Stimulated activated CD8-positive, alpha-beta memory T cell treated with anti-CD3 and anti-CD28 coated beads, Interleukin-15, amount 100 ng/mL, for 24 hours (primary cell): ENCODE data around the gene ADD3.
"Not testable (repeated sequence)": the region's sequence is repeated elsewhere in the genome, so short reads cannot be mapped to it uniquely, and the experiment has no call there.

Experiments
- DNase-seq: peaks from one replicate; pipeline ENCODE4 v3.0.0-alpha.2; 2020; ENCODE audit warnings: low read depth

The ADD3 gene

DNA sequence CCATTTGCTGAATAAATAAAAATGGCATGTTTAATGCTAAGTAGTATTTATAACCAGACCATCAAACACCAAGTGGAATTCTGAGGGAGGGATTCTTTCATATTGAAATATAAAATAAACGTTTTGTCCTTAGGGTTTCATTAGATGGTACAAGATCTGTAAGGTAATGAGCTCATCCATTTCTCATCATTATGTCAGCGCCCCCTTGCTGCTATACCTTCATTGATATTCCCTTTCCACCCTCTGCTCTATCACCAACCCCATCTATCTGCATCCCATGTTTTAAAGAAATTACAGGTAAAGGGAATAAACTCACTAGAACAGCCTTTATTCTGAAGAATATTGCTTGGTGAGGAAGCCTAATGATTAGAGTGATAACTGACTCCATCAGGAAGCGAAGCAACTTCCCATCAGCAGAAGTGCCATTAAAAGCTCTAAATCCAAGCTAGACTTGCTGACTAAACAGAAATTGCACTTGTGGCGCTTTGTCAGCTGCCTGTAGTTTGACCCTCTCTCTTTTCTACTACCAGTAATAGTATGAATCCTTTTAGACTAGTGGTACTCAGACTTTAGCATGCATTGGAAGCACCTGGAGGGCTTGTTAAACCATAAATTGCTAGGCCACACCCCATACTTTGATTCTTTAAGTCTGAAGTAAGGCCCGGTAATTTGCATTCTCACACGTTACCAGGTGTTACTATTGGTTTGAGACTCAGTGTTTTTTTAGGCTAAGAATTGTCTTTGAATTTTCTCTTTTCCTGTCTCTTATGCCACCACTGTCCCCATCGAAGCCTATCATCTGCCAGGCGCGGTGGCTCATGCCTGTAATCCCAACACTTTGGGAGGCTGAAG is 27.5 kb downstream of the ADD3 start:
- DNase-seq, result no peak

DNA sequence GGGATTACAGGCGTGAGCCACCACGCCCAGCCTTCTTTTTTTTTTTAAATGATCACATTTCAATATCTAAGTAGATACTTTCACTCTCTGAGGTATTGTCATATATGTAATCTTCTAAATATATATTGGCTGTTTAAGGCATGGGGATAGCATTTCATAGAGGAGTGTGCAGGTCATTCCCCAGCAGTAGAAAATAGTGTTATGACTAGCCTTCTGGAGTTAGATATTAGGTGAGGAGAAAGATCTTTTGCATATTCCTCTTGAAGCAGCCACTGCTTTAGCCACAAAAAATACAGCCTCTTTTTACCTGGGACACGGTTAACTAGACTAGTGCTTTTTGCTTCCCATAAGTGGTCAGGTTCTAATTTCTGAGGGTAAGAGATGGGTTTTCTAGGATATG is 28.9 kb downstream of the ADD3 start:
- no peak for DNase-seq

DNA sequence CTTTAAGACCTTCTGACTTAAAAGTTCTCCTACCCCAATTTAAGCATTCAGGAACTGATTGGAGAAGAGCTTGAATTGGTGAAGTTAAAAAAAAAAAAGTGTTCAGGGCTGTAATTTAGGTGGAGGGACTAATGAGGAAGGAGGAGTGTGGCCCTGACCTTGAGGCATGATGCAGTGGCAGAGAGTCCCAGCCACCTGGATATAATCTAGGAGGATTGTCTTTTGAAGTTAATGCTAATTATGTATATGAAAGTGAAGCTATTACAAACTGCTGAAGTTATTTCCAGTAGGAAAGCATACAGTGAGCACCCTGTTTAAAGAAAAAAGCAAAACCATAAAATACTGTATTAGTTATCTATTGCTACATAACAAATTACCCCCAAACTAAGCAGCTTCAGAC is 31.5 kb downstream of the ADD3 start:
- no peak for DNase-seq

DNA sequence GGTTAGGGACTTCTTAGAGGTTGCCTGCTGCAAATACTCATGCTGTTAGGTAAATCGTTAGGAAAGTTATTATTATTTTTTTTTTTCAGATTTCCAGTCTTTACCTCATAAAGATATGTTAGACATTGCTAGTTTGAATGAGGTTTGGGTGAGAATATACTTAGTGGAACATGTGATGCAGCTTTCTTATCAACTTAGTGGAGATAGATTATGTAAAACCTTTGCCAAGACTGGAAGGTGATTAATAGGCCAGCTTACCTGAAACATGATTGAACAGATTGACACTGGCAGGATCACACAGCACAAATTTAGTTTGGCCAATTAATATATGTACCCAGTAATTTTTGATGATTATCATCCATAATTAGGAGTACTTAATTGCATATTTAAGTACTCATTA is 32.3 kb downstream of the ADD3 start:
- DNase-seq, result no peak

DNA sequence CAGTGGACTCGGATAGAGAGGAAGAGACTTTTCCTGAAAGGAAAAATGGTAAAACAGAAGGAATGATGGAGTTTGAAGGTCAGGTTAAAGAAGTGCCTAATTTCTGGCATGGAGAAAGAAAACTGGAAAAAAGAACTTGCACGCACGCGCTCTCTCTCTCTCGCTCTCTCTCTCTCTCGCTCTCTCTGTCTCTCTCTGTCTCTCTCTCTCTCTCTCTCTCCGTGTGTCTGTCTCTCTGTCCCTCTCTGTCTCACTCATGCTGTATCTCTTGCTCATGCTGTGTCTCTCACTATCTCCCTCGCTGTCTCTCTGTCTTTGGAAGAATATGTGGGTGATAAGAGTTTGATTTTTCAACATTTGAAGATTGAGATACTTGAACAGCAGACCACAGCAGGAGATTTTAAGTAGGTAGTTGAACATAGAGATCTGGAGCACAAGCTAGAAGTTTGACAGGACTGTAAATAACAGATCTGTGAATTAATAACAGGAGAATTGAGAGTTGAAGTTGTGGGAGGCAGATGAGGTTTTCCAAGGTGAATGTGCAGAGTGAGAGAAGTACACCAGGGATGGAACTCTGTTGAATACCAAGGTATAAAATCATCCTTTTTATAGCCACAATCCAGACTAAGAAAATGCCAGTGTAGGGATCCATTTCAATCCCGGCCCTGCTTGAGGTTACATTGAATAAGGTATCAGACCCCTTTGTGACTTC is 33.1 kb downstream of the ADD3 start:
- no peak for DNase-seq

DNA sequence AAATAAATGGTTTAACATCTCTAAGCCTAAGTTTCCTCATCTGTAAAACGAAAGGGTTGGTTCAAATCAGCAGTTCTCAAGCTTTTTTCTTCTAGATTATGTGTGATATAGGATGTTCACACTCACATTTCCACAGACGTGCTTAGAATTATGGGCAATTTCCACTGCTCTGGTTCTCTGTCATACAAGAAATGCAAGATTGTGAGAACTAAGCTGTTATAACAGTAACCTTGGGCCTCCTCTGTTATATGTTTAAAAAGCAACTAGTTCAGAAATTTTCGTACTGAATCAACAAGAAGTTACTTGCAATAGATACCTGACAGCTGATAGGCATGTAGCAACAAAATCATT is 33.7 kb downstream of the ADD3 start:
- no peak for DNase-seq

DNA sequence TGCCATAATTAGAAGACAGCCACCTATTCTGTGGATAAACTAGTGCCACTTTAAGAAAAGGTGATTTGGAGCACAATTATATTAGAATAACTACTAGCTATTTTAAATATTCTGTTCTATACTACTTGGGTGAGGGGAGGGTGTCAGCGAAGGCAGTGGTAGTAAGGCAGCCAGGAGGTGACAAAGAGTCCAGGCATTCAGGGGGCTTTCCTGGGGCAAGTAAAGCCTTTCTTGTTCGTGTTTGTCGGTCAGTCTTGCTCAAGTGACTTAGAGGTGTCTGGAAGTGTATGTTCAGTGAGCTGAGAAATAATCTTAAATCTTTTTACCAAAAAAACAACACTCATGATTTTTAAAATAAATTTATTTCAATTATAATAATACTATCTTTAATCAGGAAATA is 34.4 kb downstream of the ADD3 start:
- no peak for DNase-seq

DNA sequence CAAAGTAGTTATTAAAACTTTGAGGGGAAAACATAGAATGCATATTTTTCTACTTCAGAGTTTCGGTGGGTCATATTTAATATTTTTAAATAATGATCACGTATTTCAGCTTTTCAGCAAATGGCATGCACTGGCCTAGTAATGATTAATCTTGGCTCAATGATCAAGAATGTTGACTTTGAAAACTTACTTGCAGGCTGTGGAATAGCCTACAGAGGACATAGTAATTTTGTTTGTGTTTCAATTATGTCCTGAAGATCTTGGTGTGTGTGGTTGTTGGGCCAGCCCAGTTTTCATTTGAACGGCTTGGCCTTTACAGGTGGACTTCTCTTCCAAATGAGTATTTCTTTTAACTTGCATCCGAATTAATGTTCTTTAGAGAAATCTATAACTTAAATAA is 35.1 kb downstream of the ADD3 start:
- DNase-seq, result no peak

DNA sequence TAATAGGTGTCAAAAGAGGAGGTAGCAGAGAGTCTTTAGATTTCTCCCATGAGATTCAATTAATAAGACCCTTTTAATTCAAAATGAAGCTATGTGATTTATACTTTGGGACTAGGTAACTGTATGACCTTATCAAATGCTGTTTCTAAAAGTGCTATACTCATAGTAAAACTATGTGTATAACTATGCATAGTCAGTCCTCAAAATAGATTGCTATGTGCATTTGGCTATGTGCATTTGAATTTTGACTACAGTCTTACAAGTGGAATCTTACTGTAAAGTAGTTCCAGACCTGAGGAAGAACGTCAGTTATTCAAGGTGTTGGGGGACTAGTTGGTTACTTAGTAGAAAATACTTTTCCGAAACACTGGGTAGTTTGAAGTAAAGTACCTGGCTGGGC is 36.9 kb downstream of the ADD3 start:
- DNase-seq, result no peak

DNA sequence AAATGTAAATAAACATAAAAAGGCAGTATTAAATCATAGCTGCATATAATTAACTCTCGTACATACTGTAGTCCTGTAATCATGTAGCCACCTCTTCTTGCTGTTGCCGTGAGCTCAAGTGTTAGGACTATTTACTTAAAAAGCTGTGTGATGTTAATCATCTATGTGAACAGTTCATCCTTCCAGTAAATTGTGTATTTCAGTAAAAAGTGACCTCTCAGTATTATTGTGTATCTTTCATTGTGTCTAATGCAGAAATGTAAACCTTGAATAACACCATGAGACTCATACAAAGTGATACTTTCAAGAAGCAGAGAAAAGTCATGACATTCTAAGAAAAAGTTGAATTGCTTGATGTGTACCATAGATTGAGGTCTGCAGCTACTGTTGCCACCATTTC is 38.0 kb downstream of the ADD3 start:
- no peak for DNase-seq

DNA sequence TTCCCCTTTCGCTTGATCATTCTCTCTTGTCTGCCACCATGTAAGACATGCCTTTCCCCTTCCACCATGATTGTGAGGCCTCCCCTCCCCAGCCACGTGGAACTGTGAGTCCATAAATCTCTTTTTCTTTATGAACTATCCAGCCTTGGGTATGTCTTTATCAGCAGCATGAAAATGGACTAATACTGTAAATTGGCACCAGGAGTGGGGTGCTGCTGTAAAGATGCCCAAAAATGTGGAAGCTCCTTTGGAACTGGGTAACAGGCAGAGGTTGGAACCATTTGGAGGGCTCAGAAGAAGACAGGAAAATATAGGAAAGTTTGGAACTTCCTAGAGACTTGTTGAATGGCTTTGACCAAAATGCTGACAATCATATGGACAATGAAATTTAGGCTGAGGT is 40.4 kb downstream of the ADD3 start:
- not testable (repeated sequence) for DNase-seq

DNA sequence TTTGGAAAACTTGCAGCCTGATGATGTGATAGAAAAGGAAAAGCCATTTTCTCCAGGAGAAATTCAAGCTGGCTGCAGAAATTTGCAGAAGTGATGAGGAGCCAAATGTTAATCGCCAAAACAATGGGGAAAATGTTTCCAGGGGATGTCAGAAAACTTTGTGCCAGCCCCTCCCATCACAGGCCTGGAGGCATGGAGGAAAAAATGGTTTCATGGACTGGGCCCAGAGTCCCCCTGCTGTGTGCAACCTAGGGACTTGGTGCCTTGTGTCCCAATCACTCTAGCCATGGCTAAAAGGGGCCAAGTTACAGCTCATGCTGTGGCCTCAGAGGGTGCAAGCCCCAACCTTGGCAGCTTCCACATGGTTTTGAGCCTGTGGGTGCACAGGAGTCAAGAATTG is 41.0 kb downstream of the ADD3 start:
- no peak for DNase-seq

DNA sequence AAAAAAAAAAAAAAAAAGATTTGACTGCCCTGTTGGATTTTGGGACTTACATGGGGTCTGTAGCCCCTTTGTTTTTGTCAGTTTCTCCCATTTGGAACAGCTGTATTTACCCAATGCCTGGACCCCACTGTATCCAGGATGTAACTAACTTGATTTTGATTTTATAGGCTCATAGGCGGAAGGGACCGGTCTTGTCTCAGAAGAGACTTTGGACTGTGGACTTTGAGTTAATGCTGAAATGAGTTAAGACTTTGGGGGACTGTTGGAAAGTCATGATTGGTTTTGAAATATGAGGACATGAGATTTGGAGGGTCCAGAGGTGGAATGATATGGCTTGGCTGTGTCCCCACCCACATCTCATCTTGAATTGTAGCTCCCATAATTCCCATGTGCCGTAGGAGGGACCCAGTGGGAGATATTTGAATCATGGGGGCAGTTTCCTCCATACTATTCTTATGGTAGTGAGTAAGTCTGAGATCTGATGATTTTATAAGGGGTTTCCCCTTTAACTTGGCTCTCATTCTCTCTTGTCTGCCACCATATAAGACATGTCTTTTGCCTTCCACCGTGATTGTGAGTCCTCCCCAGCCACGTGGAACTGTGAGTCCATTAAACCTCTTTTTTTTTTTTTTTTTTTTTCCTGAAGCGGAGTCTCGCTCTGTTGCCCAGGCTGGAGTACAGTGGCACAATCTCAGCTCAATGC is 42.3 kb downstream of the ADD3 start:
- DNase-seq, result not testable (repeated sequence)

DNA sequence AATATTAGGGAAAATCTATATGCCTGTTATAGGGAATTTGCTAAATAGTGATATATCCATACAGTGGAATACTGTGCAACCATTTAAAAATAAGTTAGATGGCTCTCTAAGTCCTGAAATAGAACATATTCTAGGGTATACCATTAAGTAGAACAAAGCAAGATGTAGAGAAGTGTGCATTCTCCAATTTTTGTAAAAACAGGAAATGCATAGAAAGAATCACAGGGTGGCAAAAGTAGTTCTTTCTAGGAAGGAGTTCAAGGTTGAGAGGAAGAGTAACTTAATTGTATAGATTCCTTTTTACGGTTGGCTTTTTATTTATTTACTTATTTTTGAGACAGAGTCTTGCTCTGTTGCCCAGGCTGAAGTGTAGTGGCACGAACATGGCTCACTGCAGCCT is 43.7 kb downstream of the ADD3 start:
- no peak for DNase-seq

DNA sequence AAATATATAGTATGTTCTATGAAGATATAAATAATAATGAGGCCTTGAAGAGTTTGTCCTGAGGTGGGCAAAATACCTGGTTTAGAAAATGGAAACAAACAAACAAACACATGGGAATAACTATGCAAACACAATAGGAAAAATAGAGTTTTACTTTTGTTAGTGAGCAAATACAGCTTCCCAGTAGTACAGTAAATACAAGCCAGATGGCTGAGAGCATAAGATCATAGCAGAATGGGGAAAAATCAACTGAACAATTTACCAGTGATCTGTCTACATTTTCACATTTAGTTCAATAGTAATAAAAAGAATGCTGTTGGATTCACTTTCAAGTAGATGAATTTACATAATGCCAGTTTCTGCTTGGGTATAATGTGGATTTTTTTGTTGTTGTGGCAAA is 45.1 kb downstream of the ADD3 start:
- no peak for DNase-seq

DNA sequence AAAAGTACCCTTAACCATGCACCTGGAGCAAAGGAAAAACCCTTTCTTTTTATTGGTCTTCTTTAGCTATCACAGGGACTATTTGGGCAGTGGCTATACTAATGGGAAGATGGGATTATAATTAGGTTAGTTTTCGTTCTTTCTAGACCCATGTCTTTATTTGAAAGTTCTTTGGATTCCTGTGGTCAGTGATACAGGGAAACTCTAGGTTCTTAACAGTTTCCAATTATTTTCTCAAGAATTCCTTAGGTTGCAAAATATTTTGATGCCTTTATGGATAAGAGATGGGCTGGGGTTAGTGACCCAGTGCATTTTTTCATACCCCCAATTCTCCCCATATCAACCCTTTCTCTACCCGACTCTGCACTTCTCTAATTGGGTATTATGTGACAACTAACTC is 49.0 kb downstream of the ADD3 start:
- DNase-seq, result no peak

DNA sequence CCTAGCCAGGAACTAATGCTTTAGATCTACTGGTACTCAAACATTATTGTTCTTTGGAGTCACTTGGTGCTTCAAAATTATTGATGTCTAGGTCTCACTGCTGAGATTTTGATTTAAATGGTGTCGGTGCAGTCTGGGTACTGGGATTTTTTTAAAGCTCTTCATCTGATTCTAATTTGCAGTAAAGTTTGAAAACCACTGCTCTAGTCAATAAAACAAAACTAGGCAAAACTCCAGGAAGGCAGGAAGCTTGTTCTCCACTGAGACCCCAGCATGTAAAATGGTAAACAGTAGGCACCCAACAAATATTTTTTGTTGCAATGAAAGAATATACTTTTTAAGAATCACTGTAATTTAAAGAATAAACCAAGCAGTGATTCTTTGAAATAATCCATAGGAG is 49.7 kb downstream of the ADD3 start:
- no peak for DNase-seq

DNA sequence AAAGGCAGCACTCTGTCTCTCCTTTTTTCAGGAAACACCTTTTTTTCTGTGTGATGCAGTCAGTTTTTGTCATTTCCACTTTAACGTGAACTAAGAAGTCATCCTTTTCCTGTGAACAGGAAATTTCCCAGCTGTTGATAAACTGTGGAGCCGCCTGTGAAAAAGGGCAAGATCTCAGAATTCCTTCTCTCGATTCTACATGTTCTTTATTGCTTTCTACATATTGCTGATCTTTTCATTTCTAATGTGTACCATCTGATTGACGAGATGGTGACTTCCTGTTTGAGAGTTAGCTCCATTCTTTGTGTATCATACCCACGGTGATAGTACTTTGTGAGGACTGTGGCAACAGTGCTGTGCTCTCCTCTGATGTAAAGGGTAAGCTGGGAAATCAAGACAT is 50.4 kb downstream of the ADD3 start:
- DNase-seq, result no peak

DNA sequence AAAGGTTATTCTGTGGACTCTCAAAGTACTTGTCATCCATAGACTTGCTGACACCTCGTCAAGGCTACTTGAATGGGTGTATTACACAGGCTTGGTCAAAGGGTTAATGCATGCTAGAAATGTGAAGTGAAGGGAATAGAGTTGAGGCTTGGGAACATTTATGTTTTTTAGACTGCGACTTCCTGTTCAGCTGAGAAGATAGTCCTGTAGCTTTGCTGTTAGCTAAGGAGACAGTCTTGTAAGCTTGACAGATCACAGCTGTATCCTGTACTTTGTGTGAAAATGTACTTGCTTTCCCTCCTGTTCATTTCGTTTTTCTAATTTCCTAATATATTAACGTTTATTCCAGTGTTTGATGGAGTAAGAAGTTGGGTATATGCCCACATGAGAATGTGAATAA is 52.1 kb downstream of the ADD3 start:
- no peak for DNase-seq

DNA sequence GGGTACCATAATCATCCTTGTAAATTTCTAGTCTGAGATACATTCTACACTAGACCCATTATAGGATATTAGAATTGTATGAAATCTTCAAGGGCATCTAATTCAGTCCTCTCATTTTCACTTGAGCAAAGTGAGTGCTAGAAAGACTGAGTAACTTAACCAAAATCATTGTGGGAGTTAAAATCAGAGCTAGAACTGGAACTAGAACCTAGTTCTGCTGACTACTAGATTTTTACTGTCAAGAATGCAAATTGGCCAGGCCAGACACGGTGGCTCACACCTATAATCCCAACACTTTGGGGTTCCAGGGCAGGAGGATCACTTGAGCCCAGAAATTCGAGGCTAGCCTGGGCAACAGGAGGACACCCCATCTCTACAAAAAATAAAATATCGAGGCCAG is 53.9 kb downstream of the ADD3 start:
- no peak for DNase-seq

DNA sequence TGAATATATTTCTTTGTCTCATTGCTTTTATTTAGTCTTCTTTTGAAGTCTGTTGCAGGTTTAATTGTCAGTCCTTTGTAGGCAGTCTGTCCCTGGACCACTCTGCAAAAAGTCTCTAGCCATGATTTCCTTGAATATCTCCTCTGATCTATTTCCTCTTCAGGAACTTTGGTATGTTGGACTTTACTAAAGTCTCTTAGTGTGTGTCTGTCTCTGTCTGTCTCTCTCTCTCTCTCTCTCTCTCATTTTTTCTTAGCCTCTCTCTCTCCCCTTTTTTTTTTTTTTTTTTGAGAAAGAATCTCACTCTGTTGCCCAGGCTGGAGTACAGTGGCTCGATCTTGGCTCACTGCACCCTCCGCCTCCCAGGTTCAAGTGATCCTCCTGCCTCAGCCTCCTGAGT is 57.5 kb downstream of the ADD3 start:
- no peak for DNase-seq

DNA sequence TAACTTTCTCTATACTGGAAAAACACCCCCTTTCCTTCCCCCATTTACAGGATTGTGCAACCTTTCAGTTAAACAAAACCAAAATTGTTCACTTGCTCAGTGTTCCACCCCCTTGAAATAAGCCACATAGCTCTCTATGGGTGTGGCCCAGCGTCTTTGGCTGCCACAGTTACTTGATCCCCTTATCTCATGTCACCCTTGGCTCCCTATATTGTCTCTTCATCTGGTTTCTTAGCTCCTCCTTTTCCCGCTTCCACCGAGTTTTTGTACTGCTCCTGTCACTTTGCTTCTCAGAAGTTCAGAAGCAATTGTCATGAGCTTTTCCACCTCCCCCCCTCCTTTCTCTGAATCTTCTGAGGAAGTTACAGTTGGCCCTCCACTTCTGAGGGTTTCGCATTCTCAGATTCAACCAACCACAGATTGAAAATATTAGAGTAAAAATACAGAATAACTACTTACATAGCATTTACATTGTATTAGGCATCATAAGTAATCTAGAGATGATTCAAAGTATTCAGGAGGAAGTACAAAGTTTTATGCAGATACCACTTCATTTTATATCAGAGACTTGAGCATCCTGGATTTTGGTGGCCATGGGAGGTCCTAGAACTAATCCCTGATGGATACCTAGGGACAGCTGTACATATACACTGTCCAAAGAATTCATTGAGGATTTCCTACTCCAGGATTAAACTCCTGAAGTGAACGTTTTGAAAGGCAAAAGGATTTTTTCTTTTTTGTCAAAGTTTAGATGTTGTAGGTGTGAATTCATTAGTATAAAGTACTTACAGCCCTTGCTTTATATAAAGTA is 60.4 kb downstream of the ADD3 start:
- no peak for DNase-seq
